Activated naive CD8-positive, alpha-beta T cell treated with anti-CD3 and anti-CD28 coated beads, Interleukin-2, amount 50 U/mL, for 24 hours (primary cell): ENCODE results near the gene GALNT2.
A peak's percentile ranks its signal among the peaks of the same experiment; 100 is the strongest.

ENCODE experiments used
- ATAC-seq: fragments of 150-1000 bp; cut with Tn5 transposase; one replicate; pipeline ENCODE4 v1.10.0; 2021
- DNase-seq: peaks from one replicate; pipeline ENCODE4 v3.0.0; 2021
- H3K27ac Mint-ChIP-seq: one replicate; pipeline ENCODE4 v1.8.0; 2021; ENCODE audit warnings: mild to moderate bottlenecking, mixed read lengths
- H3K27me3 Mint-ChIP-seq: one replicate; pipeline ENCODE4 v1.8.0; 2021; ENCODE audit warnings: mixed read lengths
- H3K36me3 Mint-ChIP-seq: one replicate; pipeline ENCODE4 v1.8.0; 2021; ENCODE audit warnings: low read depth, mixed read lengths
- H3K4me1 Mint-ChIP-seq: one replicate; pipeline ENCODE4 v1.8.0; 2021; ENCODE audit warnings: mixed read lengths
- H3K4me3 Mint-ChIP-seq: one replicate; pipeline ENCODE4 v1.8.0; 2021; ENCODE audit warnings: mild to moderate bottlenecking, moderate library complexity, mixed read lengths
- H3K9me3 Mint-ChIP-seq: one replicate; pipeline ENCODE4 v1.8.0; 2021; ENCODE audit warnings: mixed read lengths

GALNT2 gene

GRCh38 chr1:230103306-230104173 is 36.5 kb downstream of the GALNT2 start:
- ATAC-seq (peak; percentile 51), DNase-seq (no peak)
- Mint-ChIP-seq H3K27ac (peak overlapping the region; percentile 96), H3K27me3 (no peaks in the 10 kb centered on the region), H3K9me3 (no peaks in the 10 kb centered on the region), H3K4me1 (peaks cover 76% of the 10 kb centered on the region), H3K36me3 (peaks cover 10% of the 10 kb centered on the region), H3K4me3 (peak overlapping the region; percentile 67)

GRCh38 chr1:230104395-230105244 is 37.6 kb downstream of the GALNT2 start:
- peaks cover 87% of the 10 kb centered on the region for H3K4me1 Mint-ChIP-seq
- H3K4me3 Mint-ChIP-seq: peak overlapping the region; percentile 67
- no peaks in the 10 kb centered on the region for H3K27me3 Mint-ChIP-seq
- peak; percentile 85 for DNase-seq
- H3K36me3 Mint-ChIP-seq: peaks cover 10% of the 10 kb centered on the region
- peak overlapping the region; percentile 96 for H3K27ac Mint-ChIP-seq
- H3K9me3 Mint-ChIP-seq: no peaks in the 10 kb centered on the region
- peak; percentile 79 for ATAC-seq

DNA sequence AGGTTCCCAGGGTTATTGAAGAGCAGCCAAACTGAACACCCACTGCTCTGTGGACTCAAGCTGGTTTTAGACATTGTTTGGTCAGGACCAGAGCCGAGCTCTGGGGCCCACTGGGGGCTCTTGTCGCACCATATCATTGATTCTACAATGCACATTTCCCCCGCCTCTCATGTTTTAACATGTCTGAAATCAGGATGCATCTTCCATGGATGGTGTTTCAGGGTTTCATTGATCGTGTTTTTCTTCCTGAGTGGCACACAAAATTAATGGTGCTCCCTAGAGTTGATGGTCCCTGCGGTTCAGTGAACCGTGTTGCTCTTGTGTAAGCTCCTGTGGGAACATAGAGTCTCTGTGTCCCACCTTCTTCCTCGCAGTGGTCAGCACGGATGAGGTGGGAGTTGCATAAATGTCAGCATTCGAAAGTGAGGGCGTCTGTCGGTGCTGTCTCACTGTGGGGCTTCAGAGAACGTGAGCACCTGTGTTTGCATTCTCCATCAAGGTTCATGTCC is 38.3 kb downstream of the GALNT2 start:
- Mint-ChIP-seq H3K4me1 (peaks cover 93% of the 10 kb centered on the region), H3K27me3 (no peaks in the 10 kb centered on the region), H3K27ac (peak overlapping the region; percentile 96), H3K4me3 (peak overlapping the region; percentile 67), H3K36me3 (peaks cover 12% of the 10 kb centered on the region), H3K9me3 (no peaks in the 10 kb centered on the region)
- DNase-seq (no peak), ATAC-seq (no peak)

GRCh38 chr1:230105754-230106625 is 39.0 kb downstream of the GALNT2 start:
- Mint-ChIP-seq H3K4me3 (peak overlapping the region; percentile 67), H3K27ac (peak overlapping the region; percentile 96), H3K27me3 (no peaks in the 10 kb centered on the region), H3K36me3 (peaks cover 12% of the 10 kb centered on the region), H3K9me3 (no peaks in the 10 kb centered on the region), H3K4me1 (peaks cover 100% of the 10 kb centered on the region)
- DNase-seq (no peak), ATAC-seq (peak; percentile 3)

DNA sequence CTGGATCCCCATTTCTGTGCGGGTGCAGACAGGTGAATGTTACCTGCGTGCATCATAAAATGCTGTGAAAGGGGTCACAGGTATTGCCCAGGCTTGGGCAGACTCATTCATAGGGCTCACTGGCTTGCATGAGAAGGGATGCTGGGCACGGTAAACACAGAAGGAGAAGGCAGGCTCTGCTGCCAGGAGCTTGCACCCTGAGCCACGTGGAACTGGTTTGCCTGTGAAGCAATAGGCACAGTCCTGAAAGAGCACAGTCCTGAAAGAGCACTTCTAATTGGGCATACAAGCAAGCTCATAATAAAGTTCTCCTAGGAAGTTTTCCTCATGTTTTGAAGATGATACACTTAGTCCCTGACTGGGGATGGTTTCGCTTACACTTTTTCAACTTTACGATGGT is 40.9 kb downstream of the GALNT2 start:
- H3K27me3 Mint-ChIP-seq: no peaks in the 10 kb centered on the region
- DNase-seq (no peak), ATAC-seq (no peak)
- H3K4me3 Mint-ChIP-seq: no peak overlapping the region
- peaks cover 12% of the 10 kb centered on the region for H3K36me3 Mint-ChIP-seq
- peak overlapping the region; percentile 62 for H3K27ac Mint-ChIP-seq
- no peaks in the 10 kb centered on the region for H3K9me3 Mint-ChIP-seq
- H3K4me1 Mint-ChIP-seq: peaks cover 97% of the 10 kb centered on the region

DNA sequence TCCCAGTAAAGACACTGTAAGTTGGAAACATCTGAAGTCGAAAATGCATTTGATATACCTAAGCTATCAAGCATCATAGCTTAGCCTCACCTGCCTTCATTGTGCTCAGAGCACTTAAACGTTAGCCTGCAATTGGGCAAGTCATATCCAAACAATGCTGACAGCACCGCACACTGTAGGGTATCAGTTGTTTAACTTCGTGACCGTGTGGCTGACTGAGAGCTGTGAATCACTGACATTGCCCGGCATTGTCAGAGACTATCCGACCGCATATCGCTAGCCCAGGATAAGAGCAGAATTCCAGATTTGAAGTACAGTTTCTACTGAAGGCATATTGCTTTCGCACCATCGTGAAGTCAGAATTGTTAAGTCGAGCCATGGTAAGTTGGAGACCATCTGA is 41.5 kb downstream of the GALNT2 start:
- H3K27ac Mint-ChIP-seq: peak overlapping the region; percentile 92
- DNase-seq (no peak), ATAC-seq (no peak)
- peaks cover 15% of the 10 kb centered on the region for H3K36me3 Mint-ChIP-seq
- H3K4me3 Mint-ChIP-seq: no peak overlapping the region
- H3K9me3 Mint-ChIP-seq: no peaks in the 10 kb centered on the region
- peaks cover 96% of the 10 kb centered on the region for H3K4me1 Mint-ChIP-seq
- no peaks in the 10 kb centered on the region for H3K27me3 Mint-ChIP-seq

- peaks cover 93% of the 10 kb centered on the region for H3K4me1 Mint-ChIP-seq
- peak overlapping the region; percentile 92 for H3K27ac Mint-ChIP-seq
- no peaks in the 10 kb centered on the region for H3K27me3 Mint-ChIP-seq
- ATAC-seq (no peak), DNase-seq (no peak)
- no peaks in the 10 kb centered on the region for H3K9me3 Mint-ChIP-seq
- H3K36me3 Mint-ChIP-seq: peaks cover 20% of the 10 kb centered on the region
- H3K4me3 Mint-ChIP-seq: peak overlapping the region; percentile 52
Observed at GRCh38 chr1:230109066-230109465, 42.0 kb downstream of the GALNT2 start.

- Mint-ChIP-seq H3K36me3 (peaks cover 27% of the 10 kb centered on the region), H3K27me3 (no peaks in the 10 kb centered on the region), H3K4me1 (peaks cover 83% of the 10 kb centered on the region), H3K27ac (peak overlapping the region; percentile 92), H3K4me3 (peak overlapping the region; percentile 52), H3K9me3 (no peaks in the 10 kb centered on the region)
- ATAC-seq: peak; percentile 94
- peak; percentile 76 for DNase-seq
Observed at GRCh38 chr1:230109895-230110667, 43.0 kb downstream of the GALNT2 start.

- no peak overlapping the region for H3K4me3 Mint-ChIP-seq
- DNase-seq (no peak), ATAC-seq (no peak)
- peaks cover 77% of the 10 kb centered on the region for H3K4me1 Mint-ChIP-seq
- peaks cover 31% of the 10 kb centered on the region for H3K36me3 Mint-ChIP-seq
- H3K27ac Mint-ChIP-seq: peak overlapping the region; percentile 92
- H3K27me3 Mint-ChIP-seq: no peaks in the 10 kb centered on the region
- no peaks in the 10 kb centered on the region for H3K9me3 Mint-ChIP-seq
Observed at GRCh38 chr1:230110971-230111370, 43.9 kb downstream of the GALNT2 start.

GRCh38 chr1:230112131-230112701 is 45.2 kb downstream of the GALNT2 start:
- no peak overlapping the region for H3K4me3 Mint-ChIP-seq
- peaks cover 75% of the 10 kb centered on the region for H3K4me1 Mint-ChIP-seq
- no peak for DNase-seq
- no peak overlapping the region for H3K27ac Mint-ChIP-seq
- no peak for ATAC-seq
- no peaks in the 10 kb centered on the region for H3K27me3 Mint-ChIP-seq
- peaks cover 34% of the 10 kb centered on the region for H3K36me3 Mint-ChIP-seq
- H3K9me3 Mint-ChIP-seq: no peaks in the 10 kb centered on the region

- Mint-ChIP-seq H3K27me3 (no peaks in the 10 kb centered on the region), H3K9me3 (no peaks in the 10 kb centered on the region), H3K4me3 (no peak overlapping the region), H3K4me1 (peaks cover 73% of the 10 kb centered on the region), H3K36me3 (peaks cover 33% of the 10 kb centered on the region), H3K27ac (no peak overlapping the region)
- no peak for DNase-seq
- no peak for ATAC-seq
Observed at GRCh38 chr1:230112782-230113181, 45.7 kb downstream of the GALNT2 start.

GRCh38 chr1:230113235-230113592 is 46.2 kb downstream of the GALNT2 start:
- H3K27me3 Mint-ChIP-seq: no peaks in the 10 kb centered on the region
- H3K9me3 Mint-ChIP-seq: no peaks in the 10 kb centered on the region
- H3K27ac Mint-ChIP-seq: no peak overlapping the region
- ATAC-seq: no peak
- H3K4me1 Mint-ChIP-seq: peaks cover 73% of the 10 kb centered on the region
- H3K36me3 Mint-ChIP-seq: peaks cover 33% of the 10 kb centered on the region
- DNase-seq: no peak
- H3K4me3 Mint-ChIP-seq: no peak overlapping the region

GRCh38 chr1:230113593-230114236 is 46.7 kb downstream of the GALNT2 start:
- H3K27ac Mint-ChIP-seq: no peak overlapping the region
- H3K4me1 Mint-ChIP-seq: peaks cover 69% of the 10 kb centered on the region
- no peaks in the 10 kb centered on the region for H3K9me3 Mint-ChIP-seq
- no peaks in the 10 kb centered on the region for H3K27me3 Mint-ChIP-seq
- DNase-seq: no peak
- H3K36me3 Mint-ChIP-seq: peaks cover 34% of the 10 kb centered on the region
- ATAC-seq: no peak
- no peak overlapping the region for H3K4me3 Mint-ChIP-seq
